Kidney (tissue), 14 donors: ENCODE data around the gene COL5A2. TPM values are rescaled to one million over a fixed set of nuclear protein-coding genes. Genes with fewer than 3 reads are reported as not detected.

ENCODE experiments used
- DNase-seq, 5 donors: peaks; one replicate each; pipeline ENCODE4 v3.0.0-alpha.2; 2013 to 2020
- FAIRE-seq: peaks from 2 replicates; lab custom pipeline; 2012; peaks lifted over from hg19 to GRCh38; lab: Jason Lieb, UNC
- H3K27ac ChIP-seq, 2 donors: one replicate each; pipeline ENCODE4 v1.7.0; 2013; ENCODE audit warnings: low read depth in 2 of 2, low read length in 2 of 2, inconsistent platforms in 1 of 2
- H3K27me3 ChIP-seq: one replicate; pipeline ENCODE4 v1.7.1; 2013; ENCODE audit warnings: low read length, inconsistent platforms; ENCODE audit not compliant: control insufficient read depth, insufficient read depth
- H3K36me3 ChIP-seq, 3 donors: one replicate each; pipeline versions ENCODE4 v1.7.0 to v1.7.1; 2013; ENCODE audit warnings: low read length in 3 of 3, control low read depth in 1 of 3, inconsistent platforms in 1 of 3; ENCODE audit not compliant: insufficient read depth in 3 of 3, control insufficient read depth in 2 of 3
- H3K4me1 ChIP-seq, 3 donors: one replicate each; pipeline versions ENCODE4 v1.7.0 to v1.7.1; 2013; ENCODE audit warnings: low read length in 3 of 3, inconsistent platforms in 1 of 3, low read depth in 1 of 3; ENCODE audit not compliant: control insufficient read depth in 2 of 3, insufficient read depth in 2 of 3
- H3K4me3 ChIP-seq, 3 donors: one replicate each; pipeline versions ENCODE4 v1.7.0 to v1.8.1; 2013; ENCODE audit warnings: low read length in 3 of 3, control low read depth in 1 of 3, inconsistent platforms in 1 of 3
- H3K9ac ChIP-seq, 3 donors: one replicate each; pipeline versions ENCODE4 v1.7.0 to v1.7.1; 2013; ENCODE audit warnings: low read length in 3 of 3, control low read depth in 1 of 3, inconsistent platforms in 1 of 3
- H3K9me3 ChIP-seq, 3 donors: one replicate each; pipeline versions ENCODE4 v1.7.0 to v1.7.1; 2013; ENCODE audit warnings: low read length in 3 of 3, control low read depth in 1 of 3, inconsistent platforms in 1 of 3; ENCODE audit not compliant: control insufficient read depth in 2 of 3, insufficient read depth in 1 of 3
- intact Hi-C: fragments of 100-400 bp; cut with DNase I; formaldehyde crosslinking; loops from one replicate; pipeline ENCODE4 v1.11.1; 2022
- polyA plus RNA-seq: library from polyadenylated mRNA; stranded (reverse); fragments of 350-450 nt; fragmentation: Illumina TruSeq; extraction: RNeasy Lipid Tissue Mini Kit (QIAGEN cat#74804); gene quantifications from one replicate; pipeline ENCODE4 v1.2.3, GENCODE V29; 2014; ENCODE audit warnings: low read depth, low replicate concordance; ENCODE audit not compliant: insufficient read depth
- total RNA-seq: library from RNA; stranded (reverse); fragmentation: NEBNext Ultra II Directional; extraction: Animal tissue kit (Norgen Biotek cat#: 25700); gene quantifications from one replicate; pipeline ENCODE4 v1.2.1, GENCODE V29; 2021
- TF ChIP-seq, protein P1 (sequence below): IDR thresholded peaks from 3 replicates; pipeline ENCODE4 v1.5.1; 2012; ENCODE audit warnings: mild to moderate bottlenecking, moderate library complexity, borderline replicate concordance; ENCODE audit not compliant: insufficient read depth; ENCODE audit errors: extremely low read depth
- donor health status: control.
- donor health status: control.
- donor health status: control.
- donor health status: control.
- donor health status: control.
- donor health status: DM: yes; HTN: yes; CAD: no.
- donor health status: Normal renal cell carcinoma (clear cell type).

COL5A2 gene
- total and polyA plus RNA-seq, 2 donors from 2014 or later, result 3.6 to 12.3 TPM

DNA sequence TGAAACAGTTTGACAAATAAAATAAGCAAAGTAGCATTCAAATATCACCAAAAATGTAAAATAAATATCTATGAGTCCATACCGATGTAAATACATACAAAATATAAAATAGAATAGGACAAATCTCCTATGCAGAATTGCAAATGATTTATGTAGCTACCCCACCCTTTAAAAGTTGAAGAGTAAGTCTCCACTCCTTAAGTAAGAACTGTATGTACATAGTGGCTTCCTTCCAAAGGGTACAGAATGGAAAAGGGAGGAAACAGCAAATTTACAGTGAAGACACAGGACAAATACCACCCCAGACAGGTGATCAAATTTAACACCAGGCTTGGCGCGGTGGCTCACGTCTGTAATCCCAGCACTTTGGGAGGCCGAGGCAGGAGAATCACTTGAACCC lies 40.8 kb downstream of the COL5A2 start:
- no peaks in the 10 kb centered on the region for H3K4me1 ChIP-seq
- H3K9me3 ChIP-seq, result no peaks in the 10 kb centered on the region
- no peak overlapping the region for H3K4me3 ChIP-seq
- TF ChIP-seq, protein P1, sequence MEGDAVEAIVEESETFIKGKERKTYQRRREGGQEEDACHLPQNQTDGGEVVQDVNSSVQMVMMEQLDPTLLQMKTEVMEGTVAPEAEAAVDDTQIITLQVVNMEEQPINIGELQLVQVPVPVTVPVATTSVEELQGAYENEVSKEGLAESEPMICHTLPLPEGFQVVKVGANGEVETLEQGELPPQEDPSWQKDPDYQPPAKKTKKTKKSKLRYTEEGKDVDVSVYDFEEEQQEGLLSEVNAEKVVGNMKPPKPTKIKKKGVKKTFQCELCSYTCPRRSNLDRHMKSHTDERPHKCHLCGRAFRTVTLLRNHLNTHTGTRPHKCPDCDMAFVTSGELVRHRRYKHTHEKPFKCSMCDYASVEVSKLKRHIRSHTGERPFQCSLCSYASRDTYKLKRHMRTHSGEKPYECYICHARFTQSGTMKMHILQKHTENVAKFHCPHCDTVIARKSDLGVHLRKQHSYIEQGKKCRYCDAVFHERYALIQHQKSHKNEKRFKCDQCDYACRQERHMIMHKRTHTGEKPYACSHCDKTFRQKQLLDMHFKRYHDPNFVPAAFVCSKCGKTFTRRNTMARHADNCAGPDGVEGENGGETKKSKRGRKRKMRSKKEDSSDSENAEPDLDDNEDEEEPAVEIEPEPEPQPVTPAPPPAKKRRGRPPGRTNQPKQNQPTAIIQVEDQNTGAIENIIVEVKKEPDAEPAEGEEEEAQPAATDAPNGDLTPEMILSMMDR, result no peak
- H3K36me3 ChIP-seq, result no peaks in the 10 kb centered on the region
- FAIRE-seq (no peak), DNase-seq (no peak)
- H3K27ac ChIP-seq, result no peak overlapping the region
- no peaks in the 10 kb centered on the region for H3K27me3 ChIP-seq
- H3K9ac ChIP-seq, result no peak overlapping the region
- intact Hi-C loops, result no loop called here

DNA sequence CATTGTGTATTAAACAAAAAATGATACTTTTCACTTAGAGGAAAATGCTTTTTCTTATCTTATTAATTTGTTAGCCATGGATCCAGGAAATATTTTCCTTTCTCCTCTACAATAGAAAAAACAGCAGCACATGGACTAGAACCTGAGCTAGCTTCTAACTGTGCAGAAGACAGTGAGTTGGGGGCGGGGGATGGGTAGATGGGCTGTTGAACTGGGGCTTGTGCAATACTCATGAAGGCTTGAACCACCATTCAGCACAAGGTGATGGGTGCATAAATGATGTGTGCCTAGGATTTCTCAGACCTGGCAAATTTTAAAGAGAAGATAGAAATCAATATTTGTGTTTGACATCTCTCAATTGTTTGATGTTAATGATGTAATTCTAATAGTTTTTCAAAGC lies 42.0 kb downstream of the COL5A2 start:
- FAIRE-seq, result no peak
- Histone ChIP-seq H3K27me3 (no peaks in the 10 kb centered on the region), H3K4me3 (no peak overlapping the region), H3K4me1 (no peaks in the 10 kb centered on the region), H3K9me3 (no peaks in the 10 kb centered on the region), H3K36me3 (no peaks in the 10 kb centered on the region), H3K9ac (no peak overlapping the region), H3K27ac (no peak overlapping the region)
- intact Hi-C loops, result no loop called here
- TF ChIP-seq, protein P1, result no peak
- no peak for DNase-seq

DNA sequence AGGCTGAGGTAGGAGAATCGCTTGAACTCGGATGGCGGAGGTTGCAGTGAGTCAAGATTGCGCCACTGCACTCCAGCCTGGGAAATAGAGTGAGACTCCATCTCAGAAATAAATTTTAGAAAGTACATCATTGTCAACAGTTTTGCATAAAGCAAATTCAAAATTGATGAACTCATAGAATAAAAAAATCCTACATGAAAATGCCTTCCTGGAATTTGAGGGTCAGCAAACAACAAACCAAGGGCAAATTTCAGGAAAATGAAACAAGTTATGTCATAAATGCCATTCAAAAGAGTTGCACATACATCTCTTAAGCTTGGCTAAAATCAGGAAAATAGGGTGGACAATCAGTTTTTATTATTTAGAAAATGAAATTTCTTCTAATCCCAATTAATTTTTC lies 45.1 kb downstream of the COL5A2 start:
- TF ChIP-seq, protein P1, result no peak
- FAIRE-seq (no peak), DNase-seq (no peak)
- Histone ChIP-seq H3K9me3 (no peaks in the 10 kb centered on the region), H3K4me3 (no peak overlapping the region), H3K36me3 (no peaks in the 10 kb centered on the region), H3K9ac (no peak overlapping the region), H3K27me3 (no peaks in the 10 kb centered on the region), H3K4me1 (no peaks in the 10 kb centered on the region), H3K27ac (no peak overlapping the region)
- intact Hi-C loops, result no loop called here

DNA sequence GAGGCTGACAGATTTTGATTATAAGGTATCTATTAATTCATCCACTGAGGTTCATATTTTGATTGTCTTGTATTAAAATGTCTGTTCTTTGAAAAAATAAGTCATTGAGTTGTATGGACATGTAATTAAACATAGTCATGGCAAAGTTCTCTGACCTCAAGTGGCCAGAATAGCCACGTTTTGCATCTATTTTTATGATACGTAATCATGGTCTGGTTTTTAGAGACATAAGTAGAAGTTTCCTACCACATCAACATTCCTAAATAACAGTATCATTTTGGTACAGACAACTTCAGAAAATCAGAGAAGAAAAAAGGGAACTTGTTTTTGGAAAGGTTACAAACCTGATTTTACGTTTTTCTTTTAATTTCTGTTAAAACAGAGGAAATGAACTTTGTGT lies 47.6 kb downstream of the COL5A2 start:
- H3K36me3 ChIP-seq, result no peaks in the 10 kb centered on the region
- H3K4me1 ChIP-seq, result no peaks in the 10 kb centered on the region
- no peaks in the 10 kb centered on the region for H3K9me3 ChIP-seq
- intact Hi-C loops, result no loop called here
- DNase-seq (no peak), FAIRE-seq (no peak)
- TF ChIP-seq, protein P1, result no peak
- H3K27me3 ChIP-seq, result no peaks in the 10 kb centered on the region
- no peak overlapping the region for H3K4me3 ChIP-seq
- H3K9ac ChIP-seq, result no peak overlapping the region
- H3K27ac ChIP-seq, result no peak overlapping the region
